SK-N-SH treated with all-trans-retinoic acid at 6 μM for 48 hours (cell line): ENCODE data around the gene SSTR1.

ENCODE experiments used
- CSDC2 ChIP-seq: fragments of 250-450 bp; sonication (Bioruptor Pico); IDR thresholded peaks from 2 replicates; pipeline ENCODE4 v1.5.0; 2020; ENCODE audit warnings: mild to moderate bottlenecking, moderate library complexity
- TCF4 ChIP-seq: fragments of 250-450 bp; sonication (Bioruptor Pico); IDR thresholded peaks from 2 replicates; pipeline ENCODE4 v1.8.0; 2021; ENCODE audit warnings: mild to moderate bottlenecking, moderate library complexity, borderline replicate concordance
- ZC3H10 ChIP-seq: fragments of 250-450 bp; sonication (Bioruptor Pico); IDR thresholded peaks from 2 replicates; pipeline ENCODE4 v1.5.1; 2021; ENCODE audit warnings: mild to moderate bottlenecking, moderate library complexity
- ZFP3 ChIP-seq: fragments of 250-450 bp; sonication (Bioruptor Pico); IDR thresholded peaks from 2 replicates; pipeline ENCODE4 v1.5.0; 2020; ENCODE audit warnings: mild to moderate bottlenecking, moderate library complexity
- TF ChIP-seq, protein P1 (sequence below): fragments of 250-450 bp; sonication (Bioruptor Pico); IDR thresholded peaks from 2 replicates; pipeline ENCODE4 v1.5.1; 2020; ENCODE audit warnings: low read depth, mild to moderate bottlenecking, moderate library complexity
- TF ChIP-seq, protein P2 (sequence below): fragments of 250-450 bp; sonication (Bioruptor Pico); IDR thresholded peaks from 2 replicates; pipeline ENCODE4 v1.8.0; 2021; ENCODE audit warnings: low read depth, mild to moderate bottlenecking, moderate library complexity, borderline replicate concordance
- TF ChIP-seq, protein P3 (sequence below): fragments of 250-450 bp; sonication (Bioruptor Pico); IDR thresholded peaks from 2 replicates; pipeline ENCODE4 v1.5.0; 2020; ENCODE audit warnings: mild to moderate bottlenecking, moderate library complexity

DNA sequence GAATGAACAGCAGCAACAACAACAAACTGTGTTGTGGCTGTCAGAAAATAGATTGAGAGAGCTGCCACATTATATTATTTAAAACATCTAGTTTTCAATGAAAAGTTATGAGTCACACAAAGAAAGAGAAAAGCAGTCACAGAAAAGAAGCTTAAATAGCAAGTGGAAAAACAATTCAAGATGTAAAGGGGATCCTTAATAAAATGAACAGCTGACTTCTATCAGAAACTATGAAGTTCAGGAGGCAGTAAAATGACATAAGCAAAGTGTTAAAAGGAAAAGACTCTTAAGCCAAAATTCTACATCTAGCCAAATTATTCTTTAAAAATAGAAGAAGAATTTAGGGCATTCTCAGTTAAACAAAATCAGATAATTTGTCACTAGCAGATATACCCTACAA lies 42.6 kb downstream of the SSTR1 start:
- no peak for TF ChIP-seq TCF4 (CRISPR knock-in tag)
- TF ChIP-seq, protein P1, sequence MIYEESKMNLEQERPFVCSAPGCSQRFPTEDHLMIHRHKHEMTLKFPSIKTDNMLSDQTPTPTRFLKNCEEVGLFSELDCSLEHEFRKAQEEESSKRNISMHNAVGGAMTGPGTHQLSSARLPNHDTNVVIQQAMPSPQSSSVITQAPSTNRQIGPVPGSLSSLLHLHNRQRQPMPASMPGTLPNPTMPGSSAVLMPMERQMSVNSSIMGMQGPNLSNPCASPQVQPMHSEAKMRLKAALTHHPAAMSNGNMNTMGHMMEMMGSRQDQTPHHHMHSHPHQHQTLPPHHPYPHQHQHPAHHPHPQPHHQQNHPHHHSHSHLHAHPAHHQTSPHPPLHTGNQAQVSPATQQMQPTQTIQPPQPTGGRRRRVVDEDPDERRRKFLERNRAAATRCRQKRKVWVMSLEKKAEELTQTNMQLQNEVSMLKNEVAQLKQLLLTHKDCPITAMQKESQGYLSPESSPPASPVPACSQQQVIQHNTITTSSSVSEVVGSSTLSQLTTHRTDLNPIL (CRISPR knock-in tag): no peak
- no peak for TF ChIP-seq ZC3H10 (CRISPR knock-in tag)
- no peak for TF ChIP-seq CSDC2 (CRISPR knock-in tag)
- TF ChIP-seq, protein P2, sequence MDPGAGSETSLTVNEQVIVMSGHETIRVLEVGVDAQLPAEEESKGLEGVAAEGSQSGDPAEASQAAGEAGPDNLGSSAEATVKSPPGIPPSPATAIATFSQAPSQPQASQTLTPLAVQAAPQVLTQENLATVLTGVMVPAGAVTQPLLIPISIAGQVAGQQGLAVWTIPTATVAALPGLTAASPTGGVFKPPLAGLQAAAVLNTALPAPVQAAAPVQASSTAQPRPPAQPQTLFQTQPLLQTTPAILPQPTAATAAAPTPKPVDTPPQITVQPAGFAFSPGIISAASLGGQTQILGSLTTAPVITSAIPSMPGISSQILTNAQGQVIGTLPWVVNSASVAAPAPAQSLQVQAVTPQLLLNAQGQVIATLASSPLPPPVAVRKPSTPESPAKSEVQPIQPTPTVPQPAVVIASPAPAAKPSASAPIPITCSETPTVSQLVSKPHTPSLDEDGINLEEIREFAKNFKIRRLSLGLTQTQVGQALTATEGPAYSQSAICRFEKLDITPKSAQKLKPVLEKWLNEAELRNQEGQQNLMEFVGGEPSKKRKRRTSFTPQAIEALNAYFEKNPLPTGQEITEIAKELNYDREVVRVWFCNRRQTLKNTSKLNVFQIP (CRISPR knock-in tag): no peak
- TF ChIP-seq, protein P3, sequence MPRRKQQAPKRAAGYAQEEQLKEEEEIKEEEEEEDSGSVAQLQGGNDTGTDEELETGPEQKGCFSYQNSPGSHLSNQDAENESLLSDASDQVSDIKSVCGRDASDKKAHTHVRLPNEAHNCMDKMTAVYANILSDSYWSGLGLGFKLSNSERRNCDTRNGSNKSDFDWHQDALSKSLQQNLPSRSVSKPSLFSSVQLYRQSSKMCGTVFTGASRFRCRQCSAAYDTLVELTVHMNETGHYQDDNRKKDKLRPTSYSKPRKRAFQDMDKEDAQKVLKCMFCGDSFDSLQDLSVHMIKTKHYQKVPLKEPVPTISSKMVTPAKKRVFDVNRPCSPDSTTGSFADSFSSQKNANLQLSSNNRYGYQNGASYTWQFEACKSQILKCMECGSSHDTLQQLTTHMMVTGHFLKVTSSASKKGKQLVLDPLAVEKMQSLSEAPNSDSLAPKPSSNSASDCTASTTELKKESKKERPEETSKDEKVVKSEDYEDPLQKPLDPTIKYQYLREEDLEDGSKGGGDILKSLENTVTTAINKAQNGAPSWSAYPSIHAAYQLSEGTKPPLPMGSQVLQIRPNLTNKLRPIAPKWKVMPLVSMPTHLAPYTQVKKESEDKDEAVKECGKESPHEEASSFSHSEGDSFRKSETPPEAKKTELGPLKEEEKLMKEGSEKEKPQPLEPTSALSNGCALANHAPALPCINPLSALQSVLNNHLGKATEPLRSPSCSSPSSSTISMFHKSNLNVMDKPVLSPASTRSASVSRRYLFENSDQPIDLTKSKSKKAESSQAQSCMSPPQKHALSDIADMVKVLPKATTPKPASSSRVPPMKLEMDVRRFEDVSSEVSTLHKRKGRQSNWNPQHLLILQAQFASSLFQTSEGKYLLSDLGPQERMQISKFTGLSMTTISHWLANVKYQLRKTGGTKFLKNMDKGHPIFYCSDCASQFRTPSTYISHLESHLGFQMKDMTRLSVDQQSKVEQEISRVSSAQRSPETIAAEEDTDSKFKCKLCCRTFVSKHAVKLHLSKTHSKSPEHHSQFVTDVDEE (CRISPR knock-in tag): no peak
- TF ChIP-seq ZFP3 (CRISPR knock-in tag): no peak
